Measurements from ENCODE around the gene TTC39B.
"Not testable (repeated sequence)": the region's sequence is repeated elsewhere in the genome, so short reads cannot be mapped to it uniquely, and the experiment has no call there.

TTC39B gene

DNA sequence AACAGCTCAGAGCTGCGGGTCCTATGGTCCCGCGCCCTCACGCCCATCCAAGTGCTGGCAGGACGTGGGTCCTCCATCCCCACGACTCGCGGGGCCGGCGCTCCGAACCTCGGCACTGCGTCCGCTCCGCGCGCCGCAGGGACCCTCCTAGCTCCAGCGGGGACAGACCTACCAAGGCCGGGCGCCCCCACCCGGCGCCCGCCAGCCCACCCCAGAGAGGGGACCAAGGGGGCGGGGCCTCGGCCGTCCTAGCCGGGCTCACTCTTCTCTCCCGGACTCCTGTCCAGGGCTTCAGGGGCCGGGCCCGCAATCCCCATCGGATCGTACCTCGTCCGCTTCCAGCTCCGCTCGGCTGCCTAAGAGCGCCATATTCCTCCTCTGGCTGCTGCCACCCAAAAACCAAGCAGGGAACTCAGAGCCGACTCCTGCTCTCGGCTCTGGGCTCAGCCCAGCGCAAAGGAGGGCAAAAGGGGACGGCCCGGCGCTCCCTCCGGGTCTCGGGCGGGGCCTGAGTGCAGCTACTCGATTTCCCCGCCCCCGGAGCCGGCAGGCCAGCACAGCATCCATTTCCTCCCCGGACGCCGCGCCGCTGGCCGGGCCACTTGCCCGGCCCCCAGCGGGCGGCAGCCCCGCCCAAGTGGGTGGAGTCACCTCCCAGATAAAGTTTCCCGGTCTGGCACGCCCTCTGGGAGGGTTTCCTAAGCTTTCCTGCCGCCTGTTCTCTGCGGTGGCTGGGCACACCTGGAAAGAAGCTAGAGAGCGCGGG, at the start of gene TTC39B:
TTC39B (minus strand) TSS at position 460 of the 766 bp plus-strand sequence; CDS start at position 369, 91 bp downstream.
- DNase-seq, result peak in 55 of 56 donors; percentile 21 to 85 (median 65)

DNA sequence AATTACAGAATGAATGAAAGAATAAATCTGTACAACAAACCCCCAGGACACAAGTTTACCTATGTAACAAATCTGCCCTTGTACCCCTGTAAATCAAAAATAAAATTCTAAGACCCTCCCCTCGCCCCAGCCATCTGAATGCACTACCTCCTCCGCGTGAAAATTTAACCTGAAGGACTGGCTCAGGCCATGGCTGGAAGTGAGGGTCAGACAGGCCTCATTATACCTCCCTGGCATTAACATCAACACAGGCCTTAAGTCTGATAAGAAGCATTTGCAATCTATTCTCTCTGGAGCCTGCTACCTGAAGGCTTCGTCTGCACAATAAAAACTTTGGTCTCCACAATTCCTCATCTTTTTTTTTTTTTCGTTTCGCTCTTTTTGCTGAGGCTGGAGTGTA, 48.7 kb upstream of the TTC39B start:
- DNase-seq, result no peak

DNA sequence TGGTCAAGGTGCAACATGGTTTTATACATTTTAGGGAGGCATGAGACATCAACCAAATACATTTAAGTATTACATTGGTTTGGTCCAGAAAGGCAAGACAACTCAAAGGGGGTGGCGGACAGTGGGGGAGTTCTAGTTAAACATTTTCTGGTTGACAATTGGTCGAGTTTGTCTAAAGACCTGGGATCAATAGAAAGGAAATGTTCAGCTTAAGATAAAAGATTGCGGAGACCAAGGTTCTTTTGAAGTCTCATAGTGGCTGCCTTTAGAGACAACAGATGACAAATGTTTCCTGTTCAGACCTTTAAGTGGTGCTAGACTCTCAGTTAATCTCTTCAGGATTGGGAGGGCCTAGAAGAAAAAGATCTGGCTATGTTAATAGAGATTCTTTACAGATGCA, 47.7 kb upstream of the TTC39B start:
- no peak for DNase-seq

DNA sequence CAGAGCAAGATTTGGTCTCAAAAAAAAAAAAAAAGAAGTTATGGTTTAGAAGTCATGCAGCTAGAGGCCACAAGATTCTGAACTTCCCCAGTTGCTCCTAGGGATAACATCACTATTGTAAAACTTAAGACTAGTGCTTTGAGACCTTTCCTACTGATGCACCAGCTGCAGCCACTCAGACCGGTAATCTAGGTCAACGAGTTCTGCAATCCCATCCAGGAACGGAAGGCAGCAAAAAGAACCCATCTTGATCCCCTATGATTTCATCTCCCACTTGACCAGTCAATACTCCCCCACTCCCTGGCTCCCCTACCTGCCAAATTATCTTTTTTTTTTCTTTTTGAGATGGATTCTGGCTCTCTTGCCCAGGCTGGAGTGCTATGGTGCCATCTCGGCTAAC, 46.9 kb upstream of the TTC39B start:
- no peak for DNase-seq

DNA sequence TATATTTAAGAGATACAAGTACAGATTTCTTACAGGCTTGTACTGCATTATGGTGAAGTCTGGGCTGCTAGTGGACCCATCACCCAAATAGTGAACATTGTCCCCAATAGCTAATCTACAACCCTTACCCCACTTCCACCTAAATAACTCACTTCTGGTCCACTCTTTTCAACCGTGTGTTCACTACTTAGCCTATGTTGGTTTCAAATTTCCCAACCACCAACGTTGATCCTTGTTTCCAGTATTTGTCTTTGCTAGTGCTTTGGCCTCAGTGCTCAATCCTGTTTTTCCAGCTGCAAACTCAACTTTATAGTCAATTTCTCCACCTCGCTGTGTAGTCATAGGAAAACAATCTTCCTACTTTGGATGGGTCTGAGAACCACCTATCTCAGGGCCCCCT, 45.3 kb upstream of the TTC39B start:
- DNase-seq, result no peak

DNA sequence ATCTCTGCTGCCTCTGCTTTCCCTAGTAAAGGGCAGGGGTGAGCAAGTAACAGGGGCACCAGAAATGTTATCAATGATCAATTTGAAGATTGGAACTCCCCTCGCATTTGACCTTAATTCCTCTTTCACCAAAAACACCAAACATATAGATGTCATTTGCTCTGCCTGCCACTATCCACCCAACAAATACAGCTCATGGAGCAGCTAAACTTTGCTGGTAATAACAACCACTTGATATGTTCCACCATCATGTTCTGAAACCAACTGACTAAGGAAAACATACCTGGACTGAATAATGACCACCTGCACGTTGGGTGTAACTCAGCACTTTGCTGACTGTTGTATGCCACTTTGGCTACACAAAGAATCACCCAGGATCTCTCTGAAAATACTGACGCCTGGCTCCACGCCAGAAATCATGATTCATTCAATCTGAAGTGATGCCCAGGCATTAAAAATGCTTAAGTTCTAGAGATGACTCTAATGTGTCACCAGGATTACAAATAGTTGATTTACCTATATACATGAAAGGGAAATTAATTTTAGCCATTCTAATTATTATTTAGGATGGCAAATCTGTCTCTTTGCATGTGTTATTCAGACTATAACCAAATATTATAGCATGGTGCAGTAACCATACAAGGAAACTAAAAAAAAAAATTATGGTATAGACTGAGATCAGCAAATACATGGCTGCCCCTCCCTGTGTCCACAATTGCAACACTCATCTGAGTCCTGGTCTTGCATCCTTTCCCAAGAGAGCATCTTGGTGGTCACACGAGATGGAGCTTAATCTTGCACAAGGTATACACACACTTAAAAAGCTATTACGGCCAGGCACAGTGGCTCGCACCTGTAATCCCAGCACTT, 43.1 kb upstream of the TTC39B start:
- DNase-seq, result peak in 1 of 56 donors; percentile 1

DNA sequence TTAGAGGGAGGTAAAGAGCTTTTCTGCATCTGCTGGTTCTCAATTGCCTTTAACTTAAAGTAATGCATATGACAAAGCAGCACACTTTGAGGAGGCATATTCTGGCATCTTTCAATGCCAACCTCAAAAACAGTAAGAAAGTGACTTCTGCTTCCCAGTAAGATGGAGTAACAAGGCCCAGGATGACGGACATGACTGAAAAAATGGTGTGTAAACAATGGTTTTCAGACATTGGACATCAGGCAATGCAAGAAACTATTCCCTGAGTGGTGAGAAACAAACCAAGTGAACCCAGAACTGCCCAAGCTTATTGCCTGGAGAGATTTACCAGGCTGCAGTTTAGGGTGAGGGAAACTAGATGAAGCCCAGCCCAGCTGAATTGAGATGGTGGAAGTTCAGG, 39.8 kb upstream of the TTC39B start:
- DNase-seq, result no peak

DNA sequence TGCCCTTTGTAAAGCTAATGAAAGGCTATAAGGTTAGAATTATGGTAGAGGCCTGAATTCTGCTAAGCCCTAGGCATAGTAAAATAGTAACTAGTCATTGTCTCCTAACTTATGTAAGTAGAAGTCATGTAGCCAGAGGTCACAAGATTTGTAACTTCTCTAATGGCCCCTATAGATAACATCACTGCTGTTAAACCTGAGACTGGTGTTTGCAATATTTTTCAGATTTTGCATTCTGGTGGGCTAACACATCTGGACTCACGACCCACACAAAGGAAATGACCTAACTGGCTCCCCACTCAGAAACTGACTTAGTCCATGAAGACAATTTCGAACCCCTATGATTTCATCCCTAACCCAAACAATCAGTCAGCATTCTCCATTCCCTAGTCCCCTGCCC, 37.2 kb upstream of the TTC39B start:
- no peak for DNase-seq

DNA sequence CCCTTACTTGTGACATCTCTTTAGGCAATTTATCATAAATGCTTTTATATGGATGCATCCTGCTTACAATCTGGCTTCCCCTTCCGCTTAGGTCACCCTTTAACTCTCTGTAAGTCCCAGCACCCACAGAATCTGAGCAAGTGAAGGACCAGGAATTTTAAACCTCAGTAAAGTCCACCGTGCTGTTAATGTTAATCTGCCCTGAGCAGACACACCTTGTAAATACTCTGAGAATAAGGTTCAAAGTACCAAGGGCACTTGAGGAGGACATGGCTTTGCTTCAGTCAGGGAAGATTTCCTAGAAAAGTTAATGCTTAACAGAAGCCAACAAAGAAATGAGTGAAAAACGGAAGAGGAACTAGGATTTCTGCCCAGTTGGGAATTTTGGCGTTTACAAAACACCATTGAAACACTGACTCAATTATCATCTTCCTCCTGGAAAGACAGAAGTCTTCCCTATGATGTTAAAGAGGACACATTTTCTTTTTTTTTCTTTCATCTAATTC, 26.4 kb upstream of the TTC39B start:
- no peak for DNase-seq

DNA sequence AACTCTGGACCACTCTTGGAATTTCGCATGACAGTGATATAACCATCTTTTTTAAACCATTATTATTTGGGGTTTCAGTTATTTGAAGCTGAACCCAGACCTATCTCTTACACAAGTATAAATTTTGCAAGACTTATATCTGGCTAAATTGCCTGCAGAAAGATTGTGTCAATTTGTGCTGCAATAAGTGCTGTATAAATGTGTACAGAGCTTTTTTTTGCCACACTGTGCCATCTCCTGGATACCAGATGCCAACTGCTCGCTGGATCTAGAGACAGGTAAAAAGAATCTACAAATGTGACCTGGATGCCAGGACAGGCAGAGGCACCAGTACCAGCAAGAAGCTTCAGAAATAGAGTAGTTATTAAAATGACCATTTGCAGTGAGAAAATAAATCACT, 25.9 kb upstream of the TTC39B start:
- DNase-seq, result no peak

DNA sequence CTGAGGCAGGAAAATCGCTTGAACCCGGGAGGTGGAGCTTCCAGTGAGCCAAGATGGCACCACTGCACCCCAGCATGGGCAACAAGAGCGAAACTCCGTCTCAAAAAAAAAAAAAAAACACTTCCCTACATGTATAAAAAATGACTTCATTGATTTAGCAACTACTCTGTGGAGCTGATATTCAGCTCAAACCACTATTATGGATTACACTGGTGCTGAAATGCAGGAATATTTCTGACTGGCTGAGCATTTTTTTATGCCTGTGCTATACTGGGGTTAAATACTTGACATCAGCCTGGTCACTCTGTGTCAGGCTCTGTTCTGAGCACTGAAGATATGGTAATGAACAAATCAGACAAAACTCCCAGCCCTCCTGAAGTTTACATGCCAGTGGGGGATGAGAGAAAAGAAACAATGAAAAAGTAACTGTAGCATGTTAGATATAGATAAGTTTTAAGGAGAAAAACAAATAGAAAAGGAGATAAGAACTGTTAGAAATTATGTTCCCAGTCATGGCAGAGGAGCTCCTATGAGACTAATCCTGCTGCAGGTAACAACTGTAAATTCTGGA, 22.6 kb upstream of the TTC39B start:
- no peak for DNase-seq

DNA sequence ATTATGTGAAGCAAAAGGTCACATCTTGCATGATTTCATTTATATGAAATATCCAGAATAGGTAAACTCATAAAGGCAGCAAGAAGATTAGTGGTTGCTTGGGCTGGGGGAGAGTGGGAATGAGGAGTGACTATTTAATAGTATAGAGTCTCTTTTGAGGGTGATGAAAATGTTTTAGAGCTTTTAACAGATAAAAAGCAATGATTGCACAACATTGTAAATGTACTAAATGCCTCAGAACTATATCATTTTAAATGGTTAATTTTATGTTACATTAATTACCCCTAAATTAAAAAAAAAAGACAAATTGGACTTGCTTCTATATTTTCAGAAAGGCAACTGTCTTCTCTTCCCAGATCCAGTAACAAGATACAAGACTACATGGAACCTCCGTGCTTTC, 21.9 kb upstream of the TTC39B start:
- no peak for DNase-seq

DNA sequence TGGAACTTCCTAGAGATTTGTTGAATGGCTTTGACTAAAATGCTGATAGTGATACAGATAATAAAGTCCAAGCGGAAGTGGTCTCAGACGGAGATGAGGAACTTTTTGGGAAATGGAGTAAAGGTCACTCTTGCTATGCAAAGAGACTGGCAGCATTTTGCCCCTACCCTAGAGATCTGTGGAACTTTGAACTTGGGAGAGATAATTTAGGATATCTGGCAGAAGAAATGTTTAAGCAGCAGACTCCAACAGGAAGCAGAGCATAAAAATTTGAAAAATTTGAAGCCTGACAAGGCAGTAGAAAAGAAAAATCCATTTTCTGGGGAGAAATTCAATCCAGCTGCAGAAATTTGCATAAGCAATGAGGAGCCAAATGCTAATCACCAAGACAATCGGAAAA, 15.7 kb upstream of the TTC39B start:
- not testable (repeated sequence) for DNase-seq

DNA sequence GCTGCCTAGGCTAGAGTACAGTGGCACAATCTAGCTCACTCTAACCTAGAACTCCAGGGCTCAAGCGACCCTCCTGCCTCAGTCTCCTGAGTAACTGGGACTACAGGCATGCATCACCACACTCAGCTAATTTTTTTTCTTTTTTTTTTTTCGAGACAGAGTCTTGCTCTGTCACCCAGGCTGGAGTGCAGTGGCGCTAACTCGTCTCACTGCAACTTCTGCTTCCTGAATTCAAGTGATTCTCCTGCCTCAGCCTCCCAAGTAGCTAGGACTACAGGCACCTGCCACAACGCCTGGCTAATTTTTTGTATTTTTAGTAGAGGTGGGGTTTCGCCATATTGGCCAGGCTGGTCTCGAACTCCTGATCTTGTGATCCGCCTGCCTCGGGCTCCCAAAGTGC, 12.6 kb upstream of the TTC39B start:
- DNase-seq, result not testable (repeated sequence)

DNA sequence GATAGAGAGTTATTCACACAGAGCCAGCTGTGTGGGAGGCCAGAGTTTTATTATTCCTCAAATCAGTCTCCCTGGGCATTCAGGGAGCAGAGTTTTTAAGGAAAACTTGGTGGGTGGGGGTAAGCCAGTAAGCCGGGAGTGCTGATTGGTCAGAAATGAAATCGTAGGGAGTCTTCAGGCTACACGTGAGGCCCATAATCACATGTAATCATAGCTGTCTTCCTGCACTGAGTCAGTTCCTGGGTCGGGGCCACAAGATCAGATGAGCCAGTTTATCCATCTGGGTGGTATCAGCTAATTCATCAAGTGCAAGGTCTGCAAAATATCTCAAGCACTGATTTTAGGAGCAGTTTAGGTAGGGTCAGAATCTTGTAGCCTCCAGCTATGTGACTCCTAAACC, 10.8 kb upstream of the TTC39B start:
- no peak for DNase-seq

DNA sequence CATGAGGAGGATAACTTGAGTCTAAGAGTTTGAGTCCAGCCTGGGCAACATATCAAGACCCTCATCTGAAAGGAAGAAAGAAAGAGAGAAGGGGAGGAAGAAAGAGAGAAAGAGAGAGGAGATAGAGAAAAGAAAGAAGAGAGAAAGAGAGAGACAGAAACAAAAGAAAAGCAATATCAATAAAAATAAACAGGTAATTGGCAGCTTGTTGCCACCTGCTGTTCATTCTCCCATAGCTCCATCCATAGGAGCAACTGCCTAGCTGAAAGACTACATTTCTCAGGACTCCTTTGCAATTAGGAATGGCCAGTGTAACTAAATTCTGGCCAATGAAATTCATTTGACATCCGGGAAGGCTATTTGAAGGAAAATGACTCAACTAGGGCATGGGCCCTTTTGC, 4.6 kb upstream of the TTC39B start:
- DNase-seq, result no peak

DNA sequence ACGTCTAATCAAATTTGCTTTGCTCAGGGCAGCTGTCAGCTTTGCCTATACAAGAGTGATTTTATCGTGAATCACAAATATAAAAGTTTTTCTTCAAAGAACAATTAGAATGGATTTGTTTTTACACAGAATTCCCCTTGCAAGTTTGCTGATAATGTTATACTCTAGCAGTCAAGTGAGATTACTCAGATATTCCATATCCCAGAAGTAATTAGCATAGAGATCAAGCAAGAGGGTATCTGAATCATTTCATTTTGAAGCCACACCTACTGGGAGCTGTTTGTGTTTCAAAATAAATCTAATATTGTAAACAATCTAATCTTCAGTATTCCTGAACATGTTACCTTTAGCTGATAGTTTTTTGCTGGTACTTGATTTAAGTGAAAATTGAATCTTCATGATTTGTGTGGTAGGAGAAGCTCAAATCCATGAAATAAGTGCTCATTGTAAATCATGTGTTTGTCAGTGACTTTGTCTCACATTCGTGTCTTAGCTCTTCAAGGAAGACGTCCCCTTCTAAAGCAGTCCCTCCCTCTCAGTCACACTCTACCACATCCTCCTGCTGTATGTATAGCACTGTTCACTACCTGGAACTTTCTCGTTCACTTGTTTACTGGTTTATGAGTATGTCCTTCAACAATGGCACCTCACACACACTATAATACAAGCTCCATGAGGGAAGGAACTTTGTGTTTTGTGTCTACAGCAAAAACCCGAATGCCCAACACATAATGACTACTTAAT, 3.3 kb upstream of the TTC39B start:
- DNase-seq, result no peak

DNA sequence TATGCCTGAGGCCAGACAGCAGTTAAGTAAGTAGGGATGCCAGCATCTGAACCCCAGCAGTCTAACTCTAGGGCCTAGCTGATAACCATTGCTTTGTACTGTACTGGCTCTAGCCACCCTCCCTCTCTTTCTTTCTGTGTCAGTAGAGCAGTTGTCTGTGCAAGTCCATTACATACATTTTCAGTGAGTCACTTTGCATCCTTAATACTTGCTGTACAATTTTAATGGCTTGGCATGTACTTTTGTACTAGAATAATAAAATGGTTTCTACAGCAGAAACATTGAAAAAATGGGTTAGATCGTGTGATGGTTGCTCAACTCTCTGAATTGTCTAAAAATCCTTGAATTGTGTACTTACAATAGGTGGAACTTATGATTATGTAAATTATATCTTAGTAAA, 1.5 kb upstream of the TTC39B start:
- no peak for DNase-seq

DNA sequence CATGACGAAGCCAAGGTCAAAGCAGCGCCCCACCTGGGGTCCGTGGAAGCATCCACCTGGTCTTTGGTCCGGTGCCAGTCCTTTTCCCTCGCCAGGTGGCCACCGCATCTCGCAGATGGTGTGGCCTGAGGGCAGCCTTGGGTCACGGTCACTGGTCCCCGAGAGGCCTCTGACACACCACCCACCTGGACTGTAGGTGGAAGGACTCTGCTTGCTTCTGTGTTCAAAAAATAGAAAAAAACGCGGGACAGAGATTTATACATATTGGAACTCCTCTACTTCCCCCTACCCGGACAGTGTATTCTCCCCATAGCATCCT, 466 bp upstream of the TTC39B start:
- no peak for DNase-seq

DNA sequence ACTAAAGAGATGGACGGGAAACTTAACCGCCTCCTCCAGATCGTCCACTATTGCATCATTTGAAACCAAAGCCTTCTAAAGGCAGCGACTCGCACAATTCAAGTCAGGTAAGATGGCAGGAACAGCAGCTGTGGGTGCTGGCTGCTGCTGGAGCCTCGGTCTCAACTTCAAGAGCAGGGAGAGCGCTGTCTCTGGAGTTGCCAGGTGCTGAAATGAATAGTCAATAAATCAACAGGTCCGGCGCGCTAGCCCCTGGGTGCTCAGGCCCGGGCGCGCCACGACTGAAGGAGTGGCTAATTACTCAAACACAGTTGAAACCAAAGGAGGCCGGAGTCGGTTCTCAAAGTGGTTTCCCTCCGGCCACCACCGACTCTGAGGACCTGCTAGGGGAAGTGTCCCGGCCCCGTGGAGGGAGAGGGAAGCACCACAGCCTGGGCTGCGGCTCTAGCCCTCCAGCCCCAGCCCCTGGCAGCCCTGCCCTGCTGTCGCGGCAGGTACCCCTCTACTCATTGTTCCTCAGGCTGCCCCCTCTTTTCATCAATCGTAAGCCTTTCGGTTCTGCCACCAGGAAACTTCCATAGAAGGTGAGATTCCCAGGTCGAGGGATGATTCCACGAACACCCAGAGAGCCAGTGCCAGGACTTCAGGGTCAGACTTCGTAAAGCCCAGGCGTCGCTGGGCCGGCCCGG, 804 bp downstream of the TTC39B start:
- peak in 26 of 56 donors; percentile 4 to 42 (median 19) for DNase-seq

DNA sequence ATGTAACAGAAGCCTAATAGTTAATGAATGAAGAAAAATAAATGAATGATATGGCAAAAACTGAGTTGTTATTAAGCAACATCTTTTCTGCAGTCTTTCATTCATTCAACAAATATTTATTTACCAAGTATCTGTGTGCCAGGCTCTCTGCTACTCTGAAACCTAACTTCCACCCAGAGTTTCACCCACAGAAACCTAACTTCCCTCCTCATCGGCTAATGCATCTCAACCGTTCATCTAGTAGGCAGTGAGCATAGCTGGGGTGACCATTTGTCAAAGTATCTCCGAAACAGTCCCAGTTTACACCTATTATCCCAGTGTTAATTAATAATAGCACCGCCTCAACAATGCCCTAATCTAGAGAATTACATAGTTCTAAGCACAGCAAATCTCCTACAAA, 1.5 kb downstream of the TTC39B start:
- no peak for DNase-seq
